Common myeloid progenitor, CD34-positive (primary cell): ENCODE results near the gene TRIP13.

ENCODE experiments used
- CTCF ChIA-PET: fragments of 350-600 bp; sonication (Branson Sonifier 250); formaldehyde crosslinking; loops from one replicate; lab custom pipeline; 2021; ENCODE audit warnings: antibody characterized with exemption; lab: Charles Lee
- POLR2A ChIA-PET: fragments of 350-600 bp; sonication (Branson Sonifier 250); formaldehyde crosslinking; loops from one replicate; lab custom pipeline; 2021; ENCODE audit warnings: antibody characterized with exemption; lab: Charles Lee
- DNase-seq, 3 donors: peaks; one replicate each; pipeline versions ENCODE4 v3.0.0 to v3.0.0-alpha.2; 2013
- H3K27ac ChIP-seq, 2 experiments: 1 replicate in 1 of 2; 2 replicates in 1 of 2; pipeline ENCODE4 v1.7.0; 2013; ENCODE audit warnings: inconsistent platforms in 2 of 2, low read length in 2 of 2, mild to moderate bottlenecking in 2 of 2, low read depth in 1 of 2, moderate library complexity in 1 of 2; ENCODE audit not compliant: severe bottlenecking in 2 of 2, insufficient read depth in 1 of 2, poor library complexity in 1 of 2
- H3K27me3 ChIP-seq, 5 experiments: replicated peaks in 2 of 5; 1 replicate in 3 of 5; 2 replicates in 2 of 5; pipeline versions ENCODE4 v1.6.1 to v1.7.0; 2013; ENCODE audit warnings: low read length in 4 of 5, mild to moderate bottlenecking in 2 of 5, moderate library complexity in 2 of 5, inconsistent platforms in 1 of 5; ENCODE audit not compliant: insufficient read depth in 5 of 5, control insufficient read depth in 4 of 5
- H3K36me3 ChIP-seq, 4 experiments: 1 replicate in 2 of 4; 2 replicates in 2 of 4; pipeline versions ENCODE4 v1.6.1 to v1.7.0; 2013; ENCODE audit warnings: low read length in 3 of 4, control low read depth in 1 of 4, mild to moderate bottlenecking in 1 of 4; ENCODE audit not compliant: control insufficient read depth in 4 of 4, insufficient read depth in 4 of 4
- H3K4me1 ChIP-seq, 4 experiments: 1 replicate in 3 of 4; 2 replicates in 1 of 4; pipeline versions ENCODE4 v1.6.1 to v1.7.1; 2013; ENCODE audit warnings: low read length in 3 of 4, mild to moderate bottlenecking in 3 of 4, control low read depth in 1 of 4, inconsistent platforms in 1 of 4, moderate library complexity in 1 of 4; ENCODE audit not compliant: control insufficient read depth in 4 of 4, insufficient read depth in 4 of 4; ENCODE audit errors: control extremely low read depth in 1 of 4
- H3K4me3 ChIP-seq, 7 experiments: 1 replicate in 4 of 7; 2 replicates in 3 of 7; pipeline versions ENCODE4 v1.5.1 to v1.7.0; 2013; ENCODE audit warnings: mild to moderate bottlenecking in 7 of 7, low read length in 6 of 7, moderate library complexity in 6 of 7, inconsistent platforms in 2 of 7, low read depth in 2 of 7, control low read depth in 1 of 7; ENCODE audit not compliant: insufficient read depth in 4 of 7, control insufficient read depth in 1 of 7; ENCODE audit errors: extremely low read depth in 1 of 7
- H3K9me3 ChIP-seq, 5 experiments: 1 replicate in 4 of 5; 2 replicates in 1 of 5; pipeline versions ENCODE4 v1.6.1 to v1.7.1; 2013; ENCODE audit warnings: low read length in 4 of 5, mild to moderate bottlenecking in 2 of 5, inconsistent platforms in 1 of 5, low read depth in 1 of 5, moderate library complexity in 1 of 5; ENCODE audit not compliant: control insufficient read depth in 4 of 5, insufficient read depth in 2 of 5; ENCODE audit errors: control extremely low read depth in 1 of 5
- WGBS: methylation state at CpG from one replicate; pipeline ENCODE4 v1.1.5; 2013; ENCODE audit not compliant: insufficient coverage; 5-methylcytosine and 5-hydroxymethylcytosine counted together

Gene TRIP13

DNA sequence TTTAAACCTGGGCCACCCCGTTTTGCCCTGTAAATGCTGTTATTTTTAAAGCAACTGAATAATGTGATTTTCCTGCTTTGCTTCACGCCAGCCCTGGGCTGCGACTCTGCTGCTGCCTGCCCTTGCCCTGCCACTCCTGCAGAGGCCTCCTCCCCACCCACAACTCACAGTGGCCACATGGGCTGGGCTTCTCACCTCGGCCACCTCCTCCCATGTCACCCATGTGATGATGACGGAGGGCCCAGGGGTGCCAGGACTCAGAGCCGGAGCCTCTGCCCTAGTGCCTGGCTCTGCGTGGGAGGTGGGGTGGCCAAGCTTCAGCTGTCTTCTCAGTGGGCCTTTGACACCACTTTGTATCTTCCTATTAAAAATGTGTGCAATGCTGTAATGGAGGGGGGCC, 67.9 kb downstream of the TRIP13 start:
- Histone ChIP-seq H3K27me3 (peaks cover 2 to 45% (median 11%) of the 10 kb centered on the region in 5 experiments), H3K36me3 (no peaks in the 10 kb centered on the region)
- POLR2A ChIA-PET, result no interaction called here

DNA sequence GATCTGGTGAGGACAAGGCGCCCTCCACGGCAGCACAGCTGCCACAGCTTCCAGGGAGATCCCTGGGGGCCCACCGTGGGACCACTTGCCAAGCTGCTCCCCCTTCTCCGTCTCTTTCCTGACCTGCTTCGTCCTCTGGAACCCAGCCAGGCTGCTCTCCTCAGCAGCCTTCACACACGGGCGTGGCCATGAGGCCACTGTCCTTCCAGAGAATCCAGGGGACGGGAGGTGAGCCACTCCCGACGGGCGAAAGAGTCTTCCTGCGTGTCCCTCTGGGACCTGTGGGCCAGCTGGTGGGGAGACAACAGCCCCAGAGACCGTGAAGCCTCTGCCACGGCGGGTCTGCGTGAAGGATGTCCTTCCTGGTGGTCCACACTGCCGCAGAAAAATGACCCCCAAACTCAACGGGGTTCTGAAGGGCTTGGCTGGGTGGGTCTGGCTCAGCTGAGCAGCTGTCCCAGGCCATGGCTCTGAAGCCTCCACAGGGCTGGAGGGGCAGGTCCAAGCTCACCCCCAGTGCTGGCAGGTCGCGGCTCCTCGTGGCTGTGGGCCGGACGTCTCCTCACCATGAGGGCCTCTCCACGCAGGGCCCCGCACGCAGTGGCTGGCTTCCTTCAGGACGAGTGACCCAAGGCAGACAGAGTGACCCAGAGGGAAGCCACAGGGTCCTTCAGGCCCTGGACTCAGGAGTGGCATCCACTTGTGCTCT, 68.5 kb downstream of the TRIP13 start:
- ChIA-PET CTCF (no interaction called here), POLR2A (no interaction called here)
- H3K4me1 ChIP-seq, result peaks cover 0 to 9% (median 3%) of the 10 kb centered on the region in 4 experiments
- no peak overlapping the region for H3K27ac ChIP-seq
- H3K9me3 ChIP-seq, result no peaks in the 10 kb centered on the region
- no peak overlapping the region for H3K4me3 ChIP-seq
- no peak for DNase-seq
- H3K27me3 ChIP-seq, result peaks cover 0 to 45% (median 8%) of the 10 kb centered on the region in 5 experiments
- H3K36me3 ChIP-seq, result no peaks in the 10 kb centered on the region
- WGBS, result 93% methylated on average over 27 of the region's 27 CpGs

More for the DNA sequence above, 67.9 kb downstream of the TRIP13 start:
- Histone ChIP-seq H3K9me3 (no peaks in the 10 kb centered on the region), H3K27ac (no peak overlapping the region), H3K4me3 (no peak overlapping the region), H3K4me1 (peaks cover 0 to 9% (median 3%) of the 10 kb centered on the region in 4 experiments)
- DNase-seq, result no peak
- CTCF ChIA-PET, result no interaction called here
- 78% methylated on average over 6 of the region's 7 CpGs for WGBS

DNA sequence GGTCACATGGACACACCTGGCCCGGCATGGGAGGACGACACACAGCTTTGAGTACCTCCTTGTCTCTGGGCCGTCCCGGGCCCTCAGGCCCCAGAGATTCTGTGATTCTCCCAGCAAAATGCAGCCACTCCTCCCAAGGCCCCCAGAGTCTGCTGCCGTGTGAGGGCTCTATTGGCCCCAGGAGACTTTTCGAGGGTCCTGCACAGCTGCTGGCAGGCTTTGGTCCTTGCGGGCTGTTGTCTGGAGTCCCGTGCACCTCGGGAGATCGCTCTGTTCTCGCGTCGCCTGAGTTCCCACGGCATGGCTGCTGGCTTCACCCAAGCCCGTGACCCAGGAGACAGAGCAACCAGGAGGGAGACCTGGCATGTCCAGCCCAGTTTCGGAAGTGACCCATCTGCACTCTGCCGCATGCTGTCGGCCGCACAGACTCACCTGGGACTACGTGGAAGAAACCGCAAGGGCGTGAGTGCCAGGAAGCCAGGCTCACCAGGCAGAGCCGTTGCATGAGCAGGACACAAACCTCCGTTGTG, 69.1 kb downstream of the TRIP13 start:
- Histone ChIP-seq H3K9me3 (no peaks in the 10 kb centered on the region), H3K27ac (no peak overlapping the region), H3K4me3 (no peak overlapping the region), H3K27me3 (peaks cover 0 to 45% (median 13%) of the 10 kb centered on the region in 5 experiments), H3K4me1 (peaks cover 0 to 9% (median 3%) of the 10 kb centered on the region in 4 experiments), H3K36me3 (no peaks in the 10 kb centered on the region)
- ChIA-PET CTCF (no interaction called here), POLR2A (no interaction called here)
- no peak for DNase-seq
- 93% methylated on average over 23 of the region's 24 CpGs for WGBS

DNA sequence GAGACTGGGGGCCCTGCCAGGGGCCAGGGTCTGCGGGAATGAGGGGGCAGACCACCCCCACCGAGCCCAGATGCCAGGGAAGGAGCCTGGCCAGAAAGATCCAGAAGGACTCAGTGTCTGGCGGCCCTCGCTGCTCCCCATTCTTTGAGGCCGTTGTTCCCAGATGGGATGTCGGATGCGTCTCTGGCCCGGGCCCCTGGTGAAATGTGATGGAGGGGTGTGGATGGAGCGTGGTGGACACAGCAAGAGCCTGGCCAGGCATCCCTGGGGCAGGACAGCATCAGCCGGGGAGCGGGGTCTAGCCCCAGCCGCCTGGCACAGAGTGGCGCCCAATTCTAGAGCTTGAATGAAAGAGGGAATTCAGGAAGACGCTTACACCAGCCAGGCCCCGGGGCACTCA, 69.7 kb downstream of the TRIP13 start:
- Histone ChIP-seq H3K27ac (no peak overlapping the region), H3K36me3 (no peaks in the 10 kb centered on the region), H3K4me1 (peaks cover 0 to 4% (median under 1%) of the 10 kb centered on the region in 4 experiments), H3K9me3 (no peaks in the 10 kb centered on the region), H3K27me3 (peaks cover 0 to 45% (median 16%) of the 10 kb centered on the region in 5 experiments), H3K4me3 (no peak overlapping the region)
- DNase-seq, result no peak
- ChIA-PET POLR2A (no interaction called here), CTCF (no interaction called here)
- 97% methylated on average over 12 of the region's 15 CpGs for WGBS

DNA sequence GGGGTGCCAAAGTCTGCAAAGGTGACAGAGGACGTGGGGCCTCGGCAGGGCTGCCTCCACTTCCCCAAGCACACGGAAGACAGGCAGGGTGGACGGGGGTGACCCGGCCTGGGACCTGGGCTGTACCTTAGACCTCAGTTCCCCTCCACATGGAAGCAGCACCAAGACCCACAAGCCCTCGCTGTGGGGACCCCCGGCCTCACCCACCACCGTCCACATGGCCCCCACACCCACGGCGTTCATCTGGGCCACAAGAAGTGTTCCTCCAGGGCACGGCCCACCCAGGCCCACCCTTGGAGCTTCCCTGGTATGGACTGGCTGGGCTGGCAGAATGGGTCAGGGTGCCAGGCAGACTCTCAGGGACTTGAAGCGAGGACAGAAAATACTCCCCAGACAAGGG, 70.1 kb downstream of the TRIP13 start:
- ChIA-PET POLR2A (no interaction called here), CTCF (no interaction called here)
- Histone ChIP-seq H3K27me3 (peaks cover 0 to 44% (median 16%) of the 10 kb centered on the region in 5 experiments), H3K27ac (no peak overlapping the region), H3K36me3 (no peaks in the 10 kb centered on the region), H3K4me3 (no peak overlapping the region), H3K9me3 (no peaks in the 10 kb centered on the region), H3K4me1 (no peaks in the 10 kb centered on the region)
- WGBS, result 96% methylated on average over 9 of the region's 12 CpGs
- DNase-seq, result no peak

DNA sequence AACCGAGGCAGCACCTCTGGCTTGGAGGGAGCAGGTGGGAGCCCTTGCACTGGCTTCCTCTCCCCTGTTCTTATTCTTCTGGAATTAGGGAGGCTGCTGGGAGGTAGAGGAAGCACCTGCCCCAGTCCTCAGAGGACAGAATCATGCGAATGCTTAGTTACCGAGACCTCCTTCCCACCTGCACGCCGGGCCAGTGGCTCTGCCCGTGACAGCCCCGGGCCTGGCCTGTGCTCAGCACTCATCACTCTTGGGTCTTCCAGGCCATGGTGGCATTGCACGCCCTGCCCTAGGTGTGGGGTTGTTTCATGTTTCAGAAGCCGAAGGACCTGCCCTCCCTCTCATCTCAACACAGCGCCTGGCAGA, 70.6 kb downstream of the TRIP13 start:
- peaks cover 0 to 44% (median 19%) of the 10 kb centered on the region in 5 experiments for H3K27me3 ChIP-seq
- WGBS, result 98% methylated on average over 8 of the region's 10 CpGs
- CTCF ChIA-PET, result interaction anchor here (1.8 kb wide), 1 partner anchor 13 kb away, joined by 4 read pairs; no protein-coding TSS in a partner anchor
- no peaks in the 10 kb centered on the region for H3K36me3 ChIP-seq
- no peak overlapping the region for H3K27ac ChIP-seq
- no peaks in the 10 kb centered on the region for H3K9me3 ChIP-seq
- POLR2A ChIA-PET, result no interaction called here
- DNase-seq, result no peak
- no peaks in the 10 kb centered on the region for H3K4me1 ChIP-seq
- no peak overlapping the region for H3K4me3 ChIP-seq
